ENCODE data around the gene ACP3.
"Not testable (repeated sequence)": the region's sequence is repeated elsewhere in the genome, so short reads cannot be mapped to it uniquely, and the experiment has no call there.

ACP3 gene

GRCh38 chr3:132368515-132368914 lies 51.3 kb downstream of the ACP3 start:
- TF ChIP-seq CTCF (IDR thresholded peaks at IDR 0.05; ENCODE audit: insufficient read depth, low read length, poor library complexity, severe bottlenecking) = no peak
- no peak for TF ChIP-seq EZH2phosphoT487 (conservative IDR thresholded peaks at IDR 0.05; ENCODE audit: low read length)
- no peaks in the 10 kb centered on the region for H3K9me2 ChIP-seq (replicated peaks; ENCODE audit: insufficient read depth, low read length)

GRCh38 chr3:132368962-132369361 lies 51.8 kb downstream of the ACP3 start:
- Histone ChIP-seq H3K4me2 (ENCODE audit: low read depth, low read length, poor library complexity, severe bottlenecking) (no peak overlapping the region), H2AFZ (ENCODE audit: low read depth, low read length, severe bottlenecking) (no peak overlapping the region), H3K4me3 (ENCODE audit: insufficient read depth, low read length, poor library complexity, severe bottlenecking) (no peak overlapping the region), H3K27ac (ENCODE audit: low read depth, low read length) (no peak overlapping the region), H3K9me2 (replicated peaks; ENCODE audit: insufficient read depth, low read length) (no peaks in the 10 kb centered on the region), H3K36me3 (ENCODE audit: low read length) (no peaks in the 10 kb centered on the region), H3K79me2 (ENCODE audit: insufficient read depth, low read length) (no peaks in the 10 kb centered on the region), H3K9ac (ENCODE audit: low read length) (no peak overlapping the region), H4K20me1 (ENCODE audit: low read depth, low read length) (no peaks in the 10 kb centered on the region), H3F3A (ENCODE audit: insufficient read depth) (no peaks in the 10 kb centered on the region), H3K27me3 (ENCODE audit: low read length) (no peaks in the 10 kb centered on the region), H3K9me3 (ENCODE audit: insufficient read depth, low read length) (no peaks in the 10 kb centered on the region)
- TF ChIP-seq CTCF (IDR thresholded peaks at IDR 0.05; ENCODE audit: insufficient read depth, low read length, poor library complexity, severe bottlenecking) = no peak
- no peak for TF ChIP-seq EZH2phosphoT487 (conservative IDR thresholded peaks at IDR 0.05; ENCODE audit: low read length)

More at GRCh38 chr3:132368515-132368914, 51.3 kb downstream of the ACP3 start:
- H3K79me2 ChIP-seq (ENCODE audit: insufficient read depth, low read length) = no peaks in the 10 kb centered on the region
- no peak overlapping the region for H2AFZ ChIP-seq (ENCODE audit: low read depth, low read length, severe bottlenecking)
- H4K20me1 ChIP-seq (ENCODE audit: low read depth, low read length) = no peaks in the 10 kb centered on the region
- no peaks in the 10 kb centered on the region for H3K36me3 ChIP-seq (ENCODE audit: low read length)
- no peaks in the 10 kb centered on the region for H3F3A ChIP-seq (ENCODE audit: insufficient read depth)
- H3K27ac ChIP-seq (ENCODE audit: low read depth, low read length) = no peak overlapping the region
- no peak overlapping the region for H3K4me3 ChIP-seq (ENCODE audit: insufficient read depth, low read length, poor library complexity, severe bottlenecking)
- no peak overlapping the region for H3K9ac ChIP-seq (ENCODE audit: low read length)
- H3K9me3 ChIP-seq (ENCODE audit: insufficient read depth, low read length) = no peaks in the 10 kb centered on the region
- no peaks in the 10 kb centered on the region for H3K27me3 ChIP-seq (ENCODE audit: low read length)
- H3K4me2 ChIP-seq (ENCODE audit: low read depth, low read length, poor library complexity, severe bottlenecking) = no peak overlapping the region

GRCh38 chr3:132376945-132377354 lies 59.7 kb downstream of the ACP3 start:
- H3F3A ChIP-seq (ENCODE audit: insufficient read depth); H3K4me2 ChIP-seq (ENCODE audit: low read depth, low read length, poor library complexity, severe bottlenecking); H3K4me3 ChIP-seq (ENCODE audit: insufficient read depth, low read length, poor library complexity, severe bottlenecking); H2AFZ ChIP-seq (ENCODE audit: low read depth, low read length, severe bottlenecking); H3K36me3 ChIP-seq (ENCODE audit: low read length); H3K79me2 ChIP-seq (ENCODE audit: insufficient read depth, low read length); H4K20me1 ChIP-seq (ENCODE audit: low read depth, low read length); H3K27me3 ChIP-seq (ENCODE audit: low read length); H3K9ac ChIP-seq (ENCODE audit: low read length); H3K9me2 ChIP-seq (replicated peaks; ENCODE audit: insufficient read depth, low read length); H3K9me3 ChIP-seq (ENCODE audit: insufficient read depth, low read length); H3K27ac ChIP-seq (ENCODE audit: low read depth, low read length): not testable (repeated sequence)

GRCh38 chr3:132378048-132378762 lies 61.0 kb downstream of the ACP3 start:
- Histone ChIP-seq H3K9ac (ENCODE audit: low read length) (no peak overlapping the region), H3K4me2 (ENCODE audit: low read depth, low read length, poor library complexity, severe bottlenecking) (no peak overlapping the region), H3K27me3 (ENCODE audit: low read length) (no peaks in the 10 kb centered on the region), H3K9me3 (ENCODE audit: insufficient read depth, low read length) (no peaks in the 10 kb centered on the region; the same call in 1 of the 2 replicates), H3K27ac (ENCODE audit: low read depth, low read length) (no peak overlapping the region), H2AFZ (ENCODE audit: low read depth, low read length, severe bottlenecking) (no peak overlapping the region), H3F3A (ENCODE audit: insufficient read depth) (no peaks in the 10 kb centered on the region), H3K36me3 (ENCODE audit: low read length) (no peaks in the 10 kb centered on the region), H4K20me1 (ENCODE audit: low read depth, low read length) (no peaks in the 10 kb centered on the region), H3K79me2 (ENCODE audit: insufficient read depth, low read length) (no peaks in the 10 kb centered on the region), H3K9me2 (replicated peaks; ENCODE audit: insufficient read depth, low read length) (no peaks in the 10 kb centered on the region), H3K4me3 (ENCODE audit: insufficient read depth, low read length, poor library complexity, severe bottlenecking) (no peak overlapping the region)
- no peak for TF ChIP-seq EZH2phosphoT487 (conservative IDR thresholded peaks at IDR 0.05; ENCODE audit: low read length)
- TF ChIP-seq CTCF (IDR thresholded peaks at IDR 0.05; ENCODE audit: insufficient read depth, low read length, poor library complexity, severe bottlenecking) = no peak

All from SU-DHL-6 (cell line).